Measurements from ENCODE around the gene HOXA3.
A peak's percentile ranks its signal among the peaks of the same experiment; 100 is the strongest.

Gene HOXA3

DNA sequence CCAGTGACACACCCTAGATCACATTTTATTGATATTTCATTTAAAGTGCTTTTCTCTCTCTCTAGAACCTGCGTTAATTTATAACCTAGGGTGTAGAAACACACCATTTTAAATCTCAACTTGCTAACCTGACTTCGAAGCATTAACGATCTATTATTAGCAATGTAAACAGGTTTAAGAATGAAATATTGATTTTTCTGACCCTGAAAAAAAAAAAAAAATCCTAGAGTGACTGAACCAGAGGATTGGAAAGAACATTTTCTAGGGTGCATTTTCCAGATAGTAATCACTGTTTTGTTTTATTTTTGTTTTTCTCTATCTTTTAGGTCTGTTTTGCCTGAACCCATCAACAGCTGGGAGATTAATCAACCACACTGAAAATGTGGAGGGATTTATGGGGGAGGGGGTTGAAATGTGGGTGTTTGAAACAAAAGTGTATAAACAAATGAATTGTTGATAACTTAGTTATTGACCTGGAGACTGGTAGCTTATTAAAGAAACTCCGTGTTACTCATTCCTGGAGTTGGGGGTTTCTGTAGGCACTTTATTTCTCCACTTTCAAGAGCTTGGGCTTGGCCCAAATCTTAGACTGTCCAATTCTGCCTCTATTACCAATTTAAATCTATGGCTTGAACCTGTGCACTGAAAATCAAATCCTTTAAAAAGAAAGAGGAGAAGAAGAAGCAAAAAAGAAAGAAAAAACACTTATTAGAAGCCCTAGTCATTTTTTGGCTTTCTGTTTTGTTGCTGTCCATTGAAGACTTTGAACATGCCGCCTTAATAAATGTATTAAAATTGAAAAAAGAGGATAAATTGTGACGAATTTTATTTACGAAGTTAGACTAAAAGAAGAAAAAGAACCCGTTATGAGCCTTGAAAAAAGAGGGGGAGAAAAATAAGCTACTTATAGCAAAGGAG, 52.7 kb downstream of the HOXA3 start:
- no peak for DNase-seq

DNA sequence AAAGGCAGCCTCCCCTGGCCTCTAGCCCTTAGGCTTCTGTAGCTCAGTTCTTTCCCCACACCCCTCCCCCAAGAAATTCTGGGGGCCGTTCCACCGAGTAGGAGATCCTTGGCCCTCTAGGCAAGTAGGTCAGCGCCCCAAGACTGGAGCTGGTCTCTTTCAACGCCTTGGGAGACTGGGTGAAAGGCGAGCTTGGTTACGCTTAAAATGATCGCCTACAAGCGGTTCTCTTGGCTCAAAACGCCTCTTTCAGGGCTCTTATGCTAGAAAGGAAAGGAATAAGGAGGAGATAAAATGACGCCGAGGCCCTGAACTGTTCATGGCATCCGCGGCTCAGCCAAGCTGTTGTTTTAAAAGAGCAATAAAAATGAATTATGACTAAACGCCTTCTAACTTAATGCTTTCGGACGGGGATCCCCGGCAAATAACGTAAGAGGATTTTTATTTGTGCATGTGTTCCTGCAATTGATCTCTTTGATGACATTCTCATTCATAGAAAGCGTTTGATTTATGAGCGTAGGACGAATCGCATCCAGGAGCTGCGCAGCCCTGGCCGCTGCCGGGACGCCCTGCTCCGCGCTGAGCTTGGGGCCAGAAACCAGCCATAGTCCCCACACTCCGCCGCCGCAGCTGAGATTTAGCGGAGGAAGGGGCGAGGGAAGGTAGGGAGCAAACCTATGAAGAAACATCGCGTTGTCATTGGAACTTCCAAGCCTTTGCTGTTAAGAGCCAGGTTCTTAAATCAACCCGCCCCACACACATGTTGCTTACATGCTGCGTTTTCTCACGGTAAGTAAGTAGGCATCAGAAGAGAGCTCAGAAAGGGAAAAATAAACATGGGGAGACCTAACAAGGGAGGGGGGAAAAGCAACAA, 53.6 kb downstream of the HOXA3 start:
- DNase-seq, result no peak

DNA sequence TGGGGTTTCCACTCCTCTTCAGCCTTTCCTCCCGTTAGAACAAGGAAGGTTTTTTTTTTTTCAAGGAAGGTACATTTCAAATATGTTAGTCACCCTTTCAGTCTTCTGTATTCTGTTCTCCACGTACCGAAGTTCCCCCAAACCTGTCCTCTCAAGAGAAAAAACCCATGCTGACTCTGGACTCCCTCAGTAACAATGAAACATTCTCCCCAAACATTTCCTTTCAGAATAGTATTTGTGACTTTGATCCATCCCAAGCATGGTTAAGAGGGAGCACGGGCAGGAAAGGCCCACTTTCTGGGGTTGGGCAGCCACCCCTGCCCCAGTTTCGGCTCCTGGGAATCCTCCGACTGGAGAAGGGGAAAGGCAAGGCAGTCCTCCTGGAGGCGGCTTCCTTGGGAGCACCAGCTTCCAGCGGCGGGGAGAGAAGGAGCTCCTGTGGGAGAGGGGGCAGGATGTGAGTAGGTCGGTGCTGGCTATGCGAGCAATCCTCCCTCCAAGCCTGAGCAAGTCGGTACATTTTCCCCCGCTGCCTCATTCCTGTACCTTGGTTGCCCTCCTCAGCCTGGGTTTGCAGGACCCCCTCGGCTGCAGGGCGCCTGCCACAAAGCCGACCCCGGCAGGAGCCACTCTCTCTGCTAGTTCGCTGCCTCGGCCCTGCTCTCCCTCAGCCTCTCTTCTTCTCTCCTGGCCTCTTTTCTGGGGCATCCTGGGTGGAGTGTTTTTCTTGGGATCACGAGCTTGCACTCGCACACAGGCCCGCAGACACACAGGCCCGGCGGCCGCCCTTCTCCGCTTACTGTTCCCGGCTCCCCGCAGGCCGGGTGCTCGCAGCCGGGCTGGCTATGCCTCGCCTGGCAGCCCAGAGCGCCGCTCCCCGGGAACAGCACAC, 54.5 kb downstream of the HOXA3 start:
- no peak for DNase-seq

DNA sequence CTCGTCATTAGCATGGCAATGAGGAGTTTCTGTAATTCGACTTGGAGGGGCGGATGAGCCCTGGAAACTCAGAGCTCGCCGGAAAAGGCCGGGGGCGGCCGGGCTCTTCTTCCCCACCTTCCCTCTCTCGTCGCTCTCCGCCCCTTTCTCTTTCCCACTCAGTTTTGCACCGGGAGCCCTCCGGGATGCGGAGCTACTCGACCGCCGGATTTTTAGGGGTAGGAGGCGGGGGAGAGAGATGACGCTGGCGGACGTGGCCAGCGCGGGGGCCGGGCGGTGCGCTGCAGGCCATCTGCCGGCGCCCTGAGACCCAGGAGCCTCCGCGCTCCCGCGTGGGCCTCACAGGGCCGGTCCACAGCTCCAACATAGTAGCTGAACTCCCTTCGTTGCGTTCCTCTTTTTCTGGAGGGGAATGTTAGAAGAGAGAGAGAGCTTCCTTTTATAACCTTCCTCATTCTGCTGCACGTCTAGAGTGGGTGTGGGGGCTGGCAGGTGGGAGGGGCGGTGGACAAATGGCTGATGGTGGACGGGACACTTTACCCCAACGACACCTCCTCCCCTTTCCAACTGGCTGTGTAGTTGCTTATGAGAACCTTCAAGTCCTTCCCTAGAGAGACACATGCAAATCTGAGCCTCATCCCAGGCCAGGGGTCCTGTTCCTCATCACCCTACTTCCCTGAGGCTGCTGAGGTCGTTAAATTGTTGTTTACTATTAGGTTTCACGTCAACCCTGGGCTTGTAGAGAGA, 55.4 kb downstream of the HOXA3 start:
- no peak for DNase-seq

DNA sequence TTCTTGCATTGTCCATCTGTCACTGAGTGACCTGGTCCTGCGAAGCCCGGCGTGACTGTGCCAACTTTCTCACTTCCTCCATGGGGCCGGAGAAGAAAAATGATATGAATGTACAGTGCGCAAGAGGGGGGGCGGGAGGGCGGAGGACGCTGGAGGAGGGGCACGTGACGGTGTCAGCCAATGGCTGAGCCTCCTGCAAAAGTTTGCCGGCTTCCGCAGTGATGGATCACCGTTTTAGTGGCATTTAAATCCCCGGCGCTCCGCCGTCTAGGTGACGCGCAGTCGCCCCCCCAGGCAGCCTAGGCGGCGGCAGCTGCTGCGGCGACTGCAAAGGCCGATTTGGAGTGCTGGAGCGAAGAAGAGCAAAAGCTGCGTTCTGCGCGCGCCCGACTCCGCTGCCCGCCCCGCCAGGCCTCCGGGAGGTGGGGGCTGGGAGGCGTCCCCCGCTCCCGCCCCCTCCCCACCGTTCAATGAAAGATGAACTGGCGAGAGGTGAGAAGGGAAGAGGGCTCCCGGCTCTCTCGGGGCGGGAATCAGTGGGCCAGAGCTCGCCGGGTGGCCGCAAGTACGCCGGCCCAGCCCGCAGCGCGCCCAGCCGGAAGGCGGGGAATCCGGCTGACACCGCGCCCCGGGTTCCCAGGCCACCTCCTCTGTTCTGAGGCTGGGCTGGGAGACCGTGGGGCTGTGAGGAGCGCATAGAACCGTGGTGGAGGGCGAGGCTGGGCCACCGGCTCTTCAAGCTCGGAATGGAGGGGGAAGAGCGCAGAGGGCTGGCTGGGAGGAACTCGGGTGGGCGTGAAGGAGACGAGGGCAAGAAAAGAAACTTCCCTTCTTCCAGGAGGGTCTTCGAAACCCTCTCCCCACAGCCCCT, 56.3 kb downstream of the HOXA3 start, which contains the start of gene HOXA1:
Gene HOXA1 (minus strand): TSS at position 104 of the 871 bp plus-strand sequence. CDS start 88 bp downstream, at position 16.
- peak; percentile 56 for DNase-seq

DNA sequence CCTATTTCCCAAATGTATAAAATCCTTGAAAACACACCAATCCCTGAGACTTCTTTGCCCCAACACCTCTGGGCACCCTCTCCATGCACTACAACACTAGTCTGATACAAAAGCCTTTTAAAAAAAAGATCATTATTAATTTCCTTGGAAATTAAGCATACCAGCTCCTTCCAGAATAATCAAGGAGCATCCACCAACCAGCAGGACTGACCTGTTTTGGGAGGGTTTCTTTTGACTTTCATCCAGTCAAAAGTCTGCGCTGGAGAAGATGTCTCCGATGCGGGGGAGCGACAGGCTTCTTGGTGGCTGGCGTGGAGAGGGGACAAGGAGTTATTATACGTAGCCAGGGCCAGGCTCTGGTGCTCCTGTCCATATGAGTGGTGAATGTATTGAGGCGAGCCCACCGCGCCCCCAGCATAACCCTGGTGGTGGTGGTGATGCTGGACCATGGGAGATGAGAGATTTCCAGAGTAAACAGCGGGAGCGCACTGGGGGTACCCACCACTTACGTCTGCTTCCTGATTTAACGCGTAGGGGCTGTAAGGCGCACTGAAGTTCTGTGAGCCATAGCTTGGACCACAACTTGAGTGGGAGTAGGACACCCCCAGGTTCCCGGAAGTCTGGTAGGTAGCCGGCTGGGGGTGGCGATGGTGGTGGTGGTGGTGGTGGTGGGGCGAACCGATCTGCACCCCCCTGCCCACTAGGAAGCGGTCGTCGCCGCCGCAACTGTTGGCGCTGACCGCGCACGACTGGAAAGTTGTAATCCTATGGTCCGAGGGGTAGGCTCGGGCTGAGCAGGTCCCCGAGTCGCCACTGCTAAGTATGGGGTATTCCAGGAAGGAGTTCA, 57.1 kb downstream of the HOXA3 start:
- DNase-seq, result no peak

DNA sequence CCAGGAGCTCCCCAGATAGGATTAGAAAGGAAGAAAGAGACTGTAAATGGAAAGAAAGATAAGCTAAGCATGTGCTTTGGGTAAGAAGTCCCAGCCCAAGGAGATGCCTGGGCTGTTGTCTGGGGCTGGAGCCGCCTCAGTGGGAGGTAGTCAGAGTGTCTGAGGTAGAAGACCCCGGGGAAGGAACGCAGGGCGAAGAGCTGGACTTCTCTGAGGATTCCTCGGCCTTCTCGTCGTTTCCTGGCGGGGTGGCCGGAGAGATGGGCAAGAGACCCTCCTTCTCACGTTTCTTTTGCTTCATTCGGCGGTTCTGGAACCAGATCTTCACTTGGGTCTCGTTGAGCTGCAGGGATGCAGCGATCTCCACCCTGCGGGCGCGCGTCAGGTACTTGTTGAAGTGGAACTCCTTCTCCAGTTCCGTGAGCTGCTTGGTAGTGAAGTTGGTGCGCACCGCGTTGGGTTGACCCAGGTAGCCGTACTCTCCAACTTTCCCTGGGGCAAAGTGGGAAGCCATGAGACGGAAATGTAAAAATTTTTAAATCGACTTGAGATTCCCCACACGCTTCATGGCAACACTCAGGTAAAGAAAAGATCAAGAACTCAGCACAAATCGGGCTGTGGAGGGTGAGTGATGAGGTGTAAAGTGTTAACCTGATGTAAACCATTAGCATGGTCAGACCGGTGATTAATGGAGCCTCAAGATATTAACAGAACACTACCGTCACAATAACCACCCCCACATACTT, 57.9 kb downstream of the HOXA3 start:
- DNase-seq, result no peak

DNA sequence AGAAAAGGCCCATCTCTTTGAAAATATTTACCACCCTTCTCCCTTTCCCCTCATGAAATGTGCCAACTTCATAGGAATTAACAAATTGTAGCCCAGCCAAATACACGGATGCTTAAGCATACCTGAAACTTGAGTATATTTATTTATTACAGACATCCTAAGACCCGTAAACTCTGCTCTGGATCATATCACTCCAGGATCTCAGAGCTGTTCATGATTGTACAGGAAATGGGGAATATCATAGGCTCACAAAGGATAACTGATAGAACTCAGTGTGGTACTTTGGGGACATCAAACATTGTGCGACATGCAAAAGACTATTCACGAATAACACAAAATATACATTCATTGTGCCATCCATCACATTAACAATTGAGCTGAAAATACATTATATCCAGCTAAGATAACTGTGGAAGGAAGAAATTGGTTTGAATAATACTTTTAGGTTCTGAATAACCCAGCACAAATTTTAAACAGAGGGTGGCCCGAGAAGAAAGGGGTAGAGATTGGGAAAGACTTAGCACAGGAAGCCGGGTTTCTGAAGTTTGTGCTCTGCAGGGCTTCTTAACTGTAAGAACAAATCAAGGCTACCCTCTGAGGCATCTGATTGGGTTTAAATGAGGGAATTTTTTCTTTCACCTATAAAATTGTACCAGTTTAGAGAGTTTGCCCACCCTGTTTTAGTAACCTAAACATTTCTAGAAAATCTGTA, 59.0 kb downstream of the HOXA3 start:
- DNase-seq, result no peak

DNA sequence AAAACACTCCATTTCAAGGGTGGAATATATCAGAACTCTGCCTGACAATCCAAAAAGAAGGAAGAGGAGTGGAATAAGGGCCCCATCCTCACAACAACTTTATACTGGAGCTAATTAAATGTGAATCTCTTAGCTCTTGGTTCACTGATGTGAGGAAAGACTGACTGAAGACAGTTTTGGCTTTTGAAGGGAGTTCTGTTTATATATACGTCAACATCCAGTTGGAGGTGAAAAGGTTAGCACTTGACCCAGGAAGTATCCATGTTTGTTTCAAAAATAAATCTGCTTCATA, 59.6 kb downstream of the HOXA3 start:
- no peak for DNase-seq

DNA sequence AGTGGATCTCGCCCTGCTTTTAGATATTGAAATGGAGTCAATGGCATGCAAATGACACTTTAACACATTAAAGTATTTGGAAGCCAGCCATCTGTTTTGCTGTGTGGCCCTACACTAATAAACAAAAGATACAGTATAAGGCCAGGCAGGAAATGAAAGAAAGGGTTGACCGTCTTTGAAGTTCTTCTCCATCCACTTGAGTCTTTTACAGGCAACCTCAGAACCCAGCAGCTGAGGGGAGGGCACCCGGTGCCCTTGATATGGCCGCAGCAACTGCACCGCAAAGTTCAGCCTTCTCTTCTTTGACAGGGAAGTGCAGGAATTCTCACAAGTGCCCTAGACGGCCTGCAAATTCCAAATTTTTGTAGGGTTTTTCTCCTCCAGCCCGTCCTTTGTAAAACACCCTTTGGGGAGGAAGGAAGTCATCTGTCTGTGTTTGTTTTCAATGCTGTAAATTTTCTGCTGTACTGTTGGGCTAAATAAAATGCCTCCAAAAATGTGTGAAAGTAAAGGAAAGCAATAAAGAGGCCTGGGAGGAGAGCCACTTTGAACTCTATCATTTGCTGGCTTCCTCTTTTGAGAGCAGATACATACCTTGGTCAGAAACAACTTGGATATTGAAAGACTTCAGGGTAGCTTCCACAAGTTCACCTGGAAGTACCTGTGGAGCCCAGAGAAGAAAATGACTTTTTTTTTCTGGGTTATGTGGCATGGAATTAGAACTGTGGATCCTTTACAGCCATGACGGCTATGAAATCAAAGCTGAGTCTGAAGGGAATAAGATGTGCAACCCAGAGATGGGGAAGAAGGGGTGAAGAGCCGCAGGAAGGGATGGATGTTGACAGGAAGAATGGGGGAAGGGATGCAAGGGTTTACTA, 60.2 kb downstream of the HOXA3 start:
- DNase-seq, result no peak

DNA sequence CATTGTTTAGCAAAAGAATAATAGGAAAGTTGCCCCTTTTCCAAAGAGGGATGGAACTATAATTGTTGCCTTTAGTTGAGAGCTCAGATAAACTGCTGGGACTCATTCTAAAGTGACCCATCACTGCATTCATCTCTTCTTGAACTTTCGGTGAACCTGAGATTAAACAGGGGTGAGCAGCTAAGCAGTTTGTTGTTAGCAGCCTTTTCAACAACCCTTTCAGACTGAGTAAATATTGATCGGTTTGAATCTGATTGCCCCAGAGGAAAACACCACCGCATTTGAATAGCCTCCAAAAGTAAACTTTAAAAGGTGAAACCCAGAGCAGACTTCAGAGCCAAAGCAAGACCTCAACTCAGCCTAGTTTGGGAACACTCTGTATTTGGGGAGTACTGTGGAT, 61.3 kb downstream of the HOXA3 start:
- no peak for DNase-seq

DNA sequence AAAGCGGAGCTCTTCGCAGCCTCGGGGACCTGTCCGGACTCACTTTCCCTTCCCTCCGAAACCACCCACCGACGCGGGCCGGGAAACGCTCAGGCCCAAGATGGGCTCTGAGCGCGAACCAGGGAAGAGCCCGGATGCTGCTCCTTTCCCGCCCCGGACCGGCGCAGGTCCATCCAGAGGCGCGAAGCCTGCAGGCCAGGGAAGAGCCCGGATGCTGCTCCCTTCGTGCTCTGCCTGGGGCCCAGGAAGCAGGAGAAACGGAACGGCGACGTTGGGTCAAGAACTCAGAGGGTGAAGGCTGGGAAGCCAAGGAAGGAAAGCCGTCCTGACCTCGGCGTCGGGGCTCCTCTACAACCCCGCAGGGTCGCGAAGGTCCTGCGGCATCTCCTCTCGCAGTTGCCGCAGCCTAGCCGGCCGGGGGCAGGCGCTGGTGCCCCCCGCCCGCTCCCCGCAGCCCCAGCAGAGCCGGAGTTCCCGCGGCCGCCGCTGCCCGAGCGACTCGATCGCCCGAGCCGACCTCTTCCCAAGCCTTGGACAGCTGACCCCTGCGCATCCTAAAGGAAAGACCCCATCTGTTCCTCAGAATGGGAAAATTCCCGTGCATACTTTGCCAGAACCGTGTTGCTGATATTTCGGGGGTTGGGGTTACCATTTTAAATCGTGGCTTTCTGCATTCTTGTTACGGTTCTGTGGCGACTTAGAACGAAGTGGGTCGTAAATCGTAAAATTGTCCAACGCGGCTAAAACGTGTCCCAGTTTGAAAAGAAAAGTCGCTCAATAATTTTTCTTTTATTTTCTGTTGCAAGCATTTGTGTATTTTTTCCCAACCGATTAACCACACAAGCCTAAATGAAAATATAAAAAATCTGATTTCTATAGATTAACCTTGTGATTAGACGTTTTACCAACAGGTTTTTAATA, 64.1 kb downstream of the HOXA3 start:
- no peak for DNase-seq

DNA sequence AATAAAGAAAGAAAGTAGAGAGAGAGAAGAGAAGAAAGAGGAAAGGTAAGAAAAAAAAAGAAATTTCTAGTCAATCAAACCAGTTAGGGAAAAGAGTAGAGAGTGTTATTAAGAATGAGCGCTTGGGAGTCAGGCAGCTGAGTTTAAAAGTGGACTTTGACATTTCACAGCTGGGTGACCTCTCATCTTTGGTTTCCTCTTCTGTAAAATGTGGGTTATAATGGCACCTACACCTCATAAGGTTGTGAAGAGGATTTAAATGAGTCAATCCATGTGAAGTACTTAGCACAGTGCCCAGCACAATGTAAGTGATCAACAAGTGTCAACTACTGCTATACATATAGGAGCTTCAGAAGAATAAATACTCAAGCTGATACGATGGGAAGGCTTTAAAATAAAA, 68.7 kb downstream of the HOXA3 start:
- no peak for DNase-seq

DNA sequence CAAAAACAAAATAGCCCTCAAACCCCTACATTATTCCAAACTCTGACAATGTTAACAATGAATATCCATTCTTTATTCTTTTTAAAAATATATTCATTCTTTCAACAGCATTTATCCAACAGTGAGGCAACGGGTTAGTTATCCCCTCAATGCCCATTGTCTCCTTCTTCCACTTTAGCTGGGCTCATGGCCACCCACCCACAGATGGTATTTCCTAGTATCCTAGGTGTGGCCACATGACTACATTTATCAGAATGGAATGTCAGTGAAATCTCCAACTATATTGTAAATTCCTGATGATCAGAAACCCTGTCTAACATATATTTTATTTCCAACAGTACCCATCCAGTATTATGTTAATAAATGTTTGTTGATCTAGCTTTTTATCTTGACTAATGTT, 70.2 kb downstream of the HOXA3 start:
- no peak for DNase-seq

DNA sequence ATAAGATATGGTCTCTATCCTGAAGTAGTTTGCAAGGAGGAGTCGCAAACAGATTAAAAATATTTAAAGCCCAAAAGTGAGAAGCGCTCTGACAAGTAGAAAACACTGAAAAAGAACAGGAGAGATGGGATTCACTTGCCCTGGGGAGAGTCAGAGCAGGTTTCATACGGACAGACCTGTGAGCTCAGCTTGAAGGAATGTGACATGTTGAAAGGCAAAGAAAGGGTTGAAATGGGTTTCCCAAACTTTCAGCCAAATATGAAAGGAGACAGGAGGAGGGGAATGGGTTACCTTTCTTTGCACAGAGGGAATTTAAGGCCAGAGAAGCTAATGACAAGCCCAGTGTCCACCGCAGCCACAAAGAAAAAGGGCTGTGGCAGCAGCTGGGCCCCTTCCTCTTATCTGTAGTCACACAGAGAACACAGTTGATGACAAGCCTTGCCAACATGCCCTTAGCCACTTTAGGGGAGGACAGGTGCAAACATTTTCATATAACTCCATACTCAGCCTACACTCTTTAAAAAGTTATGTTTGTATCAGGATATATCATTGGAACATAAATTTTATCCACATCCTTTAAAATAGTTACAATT, 71.4 kb downstream of the HOXA3 start:
- DNase-seq, result no peak
